H1 (cell line): Measurements from ENCODE around the gene NUP107. TPM values are rescaled to one million over a fixed set of nuclear protein-coding genes. Genes with fewer than 3 reads are reported as not detected.

Experiments used
- CTCF ChIA-PET: fragments of 300-600 bp; sonication (Branson Sonifier 250); formaldehyde crosslinking; loops from one replicate; lab custom pipeline; 2021; ENCODE audit not compliant: partially characterized antibody; lab: Charles Lee
- POLR2A ChIA-PET: fragments of 300-600 bp; sonication (Branson Sonifier 250); formaldehyde crosslinking; loops from one replicate; lab custom pipeline; 2021; ENCODE audit warnings: inconsistent platforms; ENCODE audit not compliant: partially characterized antibody; lab: Charles Lee
- DNase-seq, 2 experiments: peaks; one replicate each; pipeline versions ENCODE4 v3.0.0 to v3.0.0-alpha.2; 2010 to 2022; ENCODE audit warnings: low spot score in 2 of 2, low read depth in 1 of 2, mixed read lengths in 1 of 2
- FAIRE-seq: peaks from 2 replicates; lab custom pipeline; 2011; peaks lifted over from hg19 to GRCh38; lab: Jason Lieb, UNC
- H2AFZ ChIP-seq: 2 replicates; pipeline ENCODE4 v1.8.1; 2012; ENCODE audit warnings: low read length, inconsistent platforms
- H2AK5ac ChIP-seq: 2 replicates; pipeline ENCODE4 v1.6.1; 2013; ENCODE audit warnings: low read depth, low read length
- H2BK120ac ChIP-seq: replicated peaks from 2 replicates; pipeline ENCODE3; 2013; ENCODE audit warnings: low read depth, low read length, inconsistent platforms
- H2BK12ac ChIP-seq: 2 replicates; pipeline ENCODE4 v1.6.1; 2013; ENCODE audit warnings: low read depth, low read length
- H2BK15ac ChIP-seq: 2 replicates; pipeline ENCODE4 v1.6.1; 2013; ENCODE audit warnings: low read length
- H2BK20ac ChIP-seq: 2 replicates; pipeline ENCODE4 v1.6.1; 2013; ENCODE audit warnings: low read length
- H2BK5ac ChIP-seq: 2 replicates; pipeline ENCODE4 v1.6.1; 2013; ENCODE audit warnings: low read depth, low read length
- H3K14ac ChIP-seq: 2 replicates; pipeline ENCODE4 v1.6.1; 2013; ENCODE audit warnings: inconsistent platforms; ENCODE audit not compliant: insufficient read length
- H3K18ac ChIP-seq: 2 replicates; pipeline ENCODE4 v1.6.1; 2013; ENCODE audit warnings: low read length; ENCODE audit errors: extremely low read depth
- H3K23ac ChIP-seq: 2 replicates; pipeline ENCODE4 v1.6.1; 2013; ENCODE audit warnings: inconsistent platforms; ENCODE audit not compliant: insufficient read length
- H3K23me2 ChIP-seq: 2 replicates; pipeline ENCODE4 v1.6.1; 2013; ENCODE audit warnings: low read depth, low read length
- H3K27ac ChIP-seq: 2 replicates; pipeline ENCODE4 v1.6.1; 2011; ENCODE audit warnings: low read depth, low read length, inconsistent platforms
- H3K27me3 ChIP-seq, 4 experiments: replicated peaks in 1 of 4; 1 replicate in 1 of 4; 2 replicates in 3 of 4; pipeline versions ENCODE4 v1.6.1 to v1.8.1; 2011 to 2013; ENCODE audit warnings: low read length in 3 of 4, mild to moderate bottlenecking in 3 of 4, inconsistent platforms in 2 of 4, mixed read lengths in 2 of 4, moderate library complexity in 1 of 4; ENCODE audit not compliant: control insufficient read depth in 3 of 4, insufficient read depth in 3 of 4; ENCODE audit errors: extremely low read depth in 1 of 4
- H3K36me3 ChIP-seq, 4 experiments: 2 replicates each; pipeline versions ENCODE4 v1.6.1 to v1.8.1; 2011 to 2013; ENCODE audit warnings: mild to moderate bottlenecking in 4 of 4, low read length in 3 of 4, moderate library complexity in 2 of 4, control low read depth in 1 of 4, inconsistent platforms in 1 of 4; ENCODE audit not compliant: insufficient read depth in 4 of 4, control insufficient read depth in 2 of 4
- H3K4ac ChIP-seq: replicated peaks from 2 replicates; pipeline ENCODE3; 2013; ENCODE audit warnings: low read length, low read depth, mixed read lengths, inconsistent platforms; ENCODE audit not compliant: insufficient read length
- H3K4me1 ChIP-seq, 4 experiments: replicated peaks in 1 of 4; 1 replicate in 1 of 4; 2 replicates in 3 of 4; pipeline versions ENCODE4 v1.6.1 to v1.8.1; 2011 to 2013; ENCODE audit warnings: low read length in 3 of 4, inconsistent platforms in 2 of 4, mixed read lengths in 1 of 4; ENCODE audit not compliant: insufficient read depth in 4 of 4, control insufficient read depth in 3 of 4
- H3K4me2 ChIP-seq, 2 experiments: 2 replicates each; pipeline versions ENCODE4 v1.6.1 to v1.8.1; 2011 to 2013; ENCODE audit warnings: low read depth in 2 of 2, low read length in 2 of 2, control low read depth in 1 of 2, inconsistent platforms in 1 of 2, mild to moderate bottlenecking in 1 of 2; ENCODE audit not compliant: insufficient read depth in 1 of 2
- H3K4me3 ChIP-seq, 4 experiments: fragments of 200-600, 300-600 bp in 1 of 4; sonication (generic), shearing (Covaris generic), sonication (Bioruptor Twin) in 1 of 4; 2 replicates each; pipeline versions ENCODE4 v1.5.1 to v1.8.1; 2011 to 2016; ENCODE audit warnings: low read length in 4 of 4, low read depth in 3 of 4, control low read depth in 2 of 4, inconsistent platforms in 2 of 4, mild to moderate bottlenecking in 2 of 4, mixed read lengths in 1 of 4, moderate library complexity in 1 of 4; ENCODE audit not compliant: insufficient read depth in 2 of 4; ENCODE audit errors: extremely low read depth in 1 of 4
- H3K56ac ChIP-seq: replicated peaks from 2 replicates; pipeline ENCODE3; 2013; ENCODE audit warnings: low read depth, mild to moderate bottlenecking, mixed read lengths, low read length, inconsistent platforms; ENCODE audit not compliant: insufficient read length
- H3K79me1 ChIP-seq: 2 replicates; pipeline ENCODE4 v1.6.1; 2013; ENCODE audit warnings: low read depth, low read length, control low read depth
- H3K79me2 ChIP-seq, 2 experiments: 2 replicates each; pipeline versions ENCODE4 v1.6.1 to v1.8.1; 2012 to 2013; ENCODE audit warnings: low read length in 2 of 2, mild to moderate bottlenecking in 2 of 2, inconsistent platforms in 1 of 2; ENCODE audit not compliant: insufficient read depth in 2 of 2, control insufficient read depth in 1 of 2
- H3K9ac ChIP-seq, 4 experiments: replicated peaks in 1 of 4; 1 replicate in 1 of 4; 2 replicates in 3 of 4; pipeline versions ENCODE4 v1.6.1 to v1.8.1; 2011 to 2013; ENCODE audit warnings: low read depth in 3 of 4, low read length in 3 of 4, control low read depth in 2 of 4, mild to moderate bottlenecking in 2 of 4, moderate library complexity in 2 of 4, inconsistent platforms in 1 of 4; ENCODE audit errors: extremely low read depth in 1 of 4
- H3K9me3 ChIP-seq, 2 experiments: 2 replicates each; pipeline versions ENCODE4 v1.6.1 to v1.8.1; 2012 to 2013; ENCODE audit warnings: mild to moderate bottlenecking in 2 of 2, moderate library complexity in 2 of 2, control low read depth in 1 of 2, inconsistent platforms in 1 of 2, low read depth in 1 of 2, low read length in 1 of 2, mixed read lengths in 1 of 2; ENCODE audit not compliant: insufficient read depth in 2 of 2
- H4K20me1 ChIP-seq, 2 experiments: replicated peaks in 1 of 2; 2 replicates each; pipeline versions ENCODE3 to v1.8.1; 2011 to 2013; ENCODE audit warnings: inconsistent platforms in 2 of 2, low read length in 2 of 2, mild to moderate bottlenecking in 1 of 2; ENCODE audit not compliant: insufficient read depth in 2 of 2, control insufficient read depth in 1 of 2
- H4K5ac ChIP-seq: 2 replicates; pipeline ENCODE4 v1.6.1; 2013; ENCODE audit warnings: low read length, low read depth, mixed read lengths, inconsistent platforms; ENCODE audit not compliant: insufficient read length
- H4K8ac ChIP-seq: 2 replicates; pipeline ENCODE4 v1.8.0; 2013; ENCODE audit warnings: mild to moderate bottlenecking, moderate library complexity, low read length, inconsistent platforms; ENCODE audit not compliant: insufficient read depth; ENCODE audit errors: extremely low read depth
- H4K91ac ChIP-seq: replicated peaks from 2 replicates; pipeline ENCODE3; 2013; ENCODE audit warnings: low read length, mixed read lengths, inconsistent platforms; ENCODE audit not compliant: insufficient read length
- BACH1 ChIP-seq: IDR thresholded peaks from 2 replicates; pipeline ENCODE4 v1.6.1; 2012; ENCODE audit warnings: low read length, improper control_type of control experiment
- CBX8 ChIP-seq: fragments of 300-800, 300-1000 bp; sonication (generic); IDR thresholded peaks from 2 replicates; pipeline ENCODE4 v1.7.1; 2016; ENCODE audit warnings: low read depth, low read length, borderline replicate concordance
- EP300 ChIP-seq, 2 experiments: IDR thresholded peaks; 1 replicate in 1 of 2; 2 replicates in 1 of 2; pipeline ENCODE4 v1.6.1; 2011 to 2012; ENCODE audit warnings: low read depth in 2 of 2, low read length in 2 of 2, mild to moderate bottlenecking in 2 of 2, borderline replicate concordance in 1 of 2, inconsistent platforms in 1 of 2, moderate library complexity in 1 of 2
- FOSL1 ChIP-seq: IDR thresholded peaks from 2 replicates; pipeline ENCODE4 v1.6.1; 2011; ENCODE audit warnings: mild to moderate bottlenecking, low read depth, low read length, moderate library complexity; ENCODE audit not compliant: insufficient read depth
- GABPA ChIP-seq: IDR thresholded peaks from 2 replicates; pipeline ENCODE4 v1.6.1; 2011; ENCODE audit warnings: mild to moderate bottlenecking, low read length, moderate library complexity, borderline replicate concordance; ENCODE audit not compliant: insufficient read depth
- GTF2F1 ChIP-seq: IDR thresholded peaks from 2 replicates; pipeline ENCODE4 v1.6.1; 2012; ENCODE audit warnings: low read depth, low read length, improper control_type of control experiment, borderline replicate concordance
- KDM4A ChIP-seq: IDR thresholded peaks from one replicate; pipeline ENCODE4 v1.7.1; 2012; ENCODE audit warnings: low read depth, mild to moderate bottlenecking, moderate library complexity, low read length, inconsistent platforms; ENCODE audit not compliant: severe bottlenecking
- POLR2AphosphoS5 ChIP-seq: IDR thresholded peaks from 2 replicates; pipeline ENCODE4 v1.6.1; 2011; ENCODE audit warnings: low read depth, low read length
- RBBP5 ChIP-seq: IDR thresholded peaks from 2 replicates; pipeline ENCODE4 v1.7.1; 2012; ENCODE audit warnings: low read depth, mild to moderate bottlenecking, inconsistent platforms, low read length, moderate library complexity, borderline replicate concordance
- SIN3A ChIP-seq, 2 experiments: IDR thresholded peaks in 1 of 2; conservative IDR thresholded peaks in 1 of 2; 2 replicates each; pipeline ENCODE4 v1.6.1; 2011 to 2012; ENCODE audit warnings: low read length in 2 of 2, improper control_type of control experiment in 1 of 2, low read depth in 1 of 2, mild to moderate bottlenecking in 1 of 2
- SP2 ChIP-seq: IDR thresholded peaks from 2 replicates; pipeline ENCODE4 v1.6.1; 2012; ENCODE audit warnings: mild to moderate bottlenecking, low read length, inconsistent platforms
- SP4 ChIP-seq: IDR thresholded peaks from 2 replicates; pipeline ENCODE4 v1.6.1; 2012; ENCODE audit warnings: low read length, inconsistent platforms
- TEAD4 ChIP-seq: IDR thresholded peaks from 2 replicates; pipeline ENCODE4 v1.6.1; 2012; ENCODE audit warnings: low read depth, low read length, inconsistent platforms, mixed read lengths
- YY1 ChIP-seq: IDR thresholded peaks from 2 replicates; pipeline ENCODE4 v1.6.1; 2011; ENCODE audit warnings: low read depth, mild to moderate bottlenecking, low read length
- WGBS, 2 experiments: shearing (Covaris generic) in 1 of 2; methylation state at CpG; one replicate each; pipeline versions ENCODE4 v1.1.6 to v1.1.7; 2013 to 2015; ENCODE audit warnings: low lambda C conversion rate in 2 of 2, mixed read lengths in 2 of 2, inconsistent platforms in 1 of 2, low coverage in 1 of 2, missing lambda C conversion rate in 1 of 2; ENCODE audit not compliant: insufficient replicate concordance in 2 of 2, insufficient coverage in 1 of 2, insufficient read length in 1 of 2; ENCODE audit errors: extremely low coverage in 1 of 2, missing lambda C conversion rate in 1 of 2; 5-methylcytosine and 5-hydroxymethylcytosine counted together
- polyA plus RNA-seq, 7 experiments: library from polyadenylated mRNA; depleted of rRNA in 3 of 7; stranded (reverse) in 5 of 7; unstranded in 2 of 7; fragments of >200 nt in 5 of 7; fragments of 200-250 nt in 2 of 7; gene quantifications; 1 replicate in 5 of 7; 2 replicates in 1 of 7; 4 replicates in 1 of 7; pipeline versions ENCODE4 v1.2.1 to v1.2.3, GENCODE V29; 2011 to 2013; ENCODE audit warnings: missing spikeins in 2 of 7, mixed read lengths in 2 of 7
- total RNA-seq: library from RNA; stranded (reverse); fragmentation: NEBNext Ultra II Directional; extraction: Animal tissue kit (Norgen Biotek cat#: 25700); gene quantifications from 2 replicates; pipeline ENCODE4 v1.2.1, GENCODE V29; 2021

NUP107 gene
- total and polyA plus RNA-seq, 2 of the 8 experiments (the other 6 are each of a cell fraction or from before 2014, with no cell fraction given), result 46.1 to 141 TPM

GRCh38 chr12:68769941-68770340, 83.2 kb downstream of the NUP107 start:
- H3K36me3 ChIP-seq, result peaks cover 0 to 7% (median under 1%) of the 10 kb centered on the region in 4 experiments; a peak in 2 of 8 replicates
- no peaks in the 10 kb centered on the region for H4K20me1 ChIP-seq
- H3K4me1 ChIP-seq, result no peaks in the 10 kb centered on the region
- no peak overlapping the region for H3K4me3 ChIP-seq
- 83% methylated on average over 1 of the region's 1 CpG; no CpG with 5 or more reads in 1 of the 2 experiments for WGBS, 2 experiments
- no peak overlapping the region for H2AK5ac ChIP-seq
- no peak overlapping the region for H3K4ac ChIP-seq
- no peak for DNase-seq
- no peak overlapping the region for H4K8ac ChIP-seq
- FAIRE-seq, result no peak
- no peak overlapping the region for H3K14ac ChIP-seq
- no peak overlapping the region for H2BK20ac ChIP-seq
- no peaks in the 10 kb centered on the region for H3K79me1 ChIP-seq
- H3K9me3 ChIP-seq, result no peaks in the 10 kb centered on the region
- no peak overlapping the region for H2BK12ac ChIP-seq
- H3K56ac ChIP-seq, result no peak overlapping the region
- H2BK15ac ChIP-seq, result no peak overlapping the region
- no peak overlapping the region for H3K4me2 ChIP-seq
- no peaks in the 10 kb centered on the region for H3K23me2 ChIP-seq
- H3K23ac ChIP-seq, result no peak overlapping the region
- no peak overlapping the region for H4K91ac ChIP-seq
- CTCF ChIA-PET, result interaction anchor here (0.9 kb wide), 1 partner anchor 12 kb away, joined by 4 read pairs; no protein-coding TSS in a partner anchor
- no peaks in the 10 kb centered on the region for H3K79me2 ChIP-seq
- POLR2A ChIA-PET, result interaction anchor here (0.8 to 1.9 kb wide), 6 partner anchors 7 to 37 kb away, joined by 3 to 6 read pairs (median 3); no protein-coding TSS in a partner anchor
- no peak overlapping the region for H4K5ac ChIP-seq
- no peak overlapping the region for H2BK120ac ChIP-seq
- H3K18ac ChIP-seq, result no peak overlapping the region
- no peak overlapping the region for H2BK5ac ChIP-seq
- no peak overlapping the region for H3K9ac ChIP-seq
- no peaks in the 10 kb centered on the region for H3K27me3 ChIP-seq
- no peak overlapping the region for H3K27ac ChIP-seq
- no peak overlapping the region for H2AFZ ChIP-seq
- no peak for TF ChIP-seq CBX8
- no peak for TF ChIP-seq SP2
- TF ChIP-seq KDM4A, result no peak
- TF ChIP-seq RBBP5, result no peak
- no peak for TF ChIP-seq TEAD4
- TF ChIP-seq SIN3A (conservative IDR thresholded peaks at IDR 0.05 in 1 of 2, IDR thresholded peaks at IDR 0.05 in 1 of 2; ENCODE audit: low read depth in 1 of 2, low read length in 2 of 2), result no peak
- no peak for TF ChIP-seq FOSL1
- TF ChIP-seq GABPA, result no peak
- no peak for TF ChIP-seq GTF2F1
- TF ChIP-seq BACH1, result no peak
- no peak for TF ChIP-seq YY1
- TF ChIP-seq POLR2AphosphoS5, result no peak
- TF ChIP-seq SP4, result no peak
- TF ChIP-seq EP300 (IDR thresholded peaks at IDR 0.05; ENCODE audit: borderline replicate concordance in 1 of 2, low read depth in 2 of 2, low read length in 2 of 2), result no peak
